C4-2B (cell line): ENCODE data around the gene TUBGCP6.

ENCODE experiments used
- CTCF ChIP-seq: fragments of 450-650 bp; conservative IDR thresholded peaks from 2 replicates; pipeline ENCODE4 v1.5.1; 2017; ENCODE audit warnings: mild to moderate bottlenecking
- ZFX ChIP-seq: fragments of 450-650 bp; IDR thresholded peaks from 2 replicates; pipeline ENCODE4 v1.6.1; 2017

DNA sequence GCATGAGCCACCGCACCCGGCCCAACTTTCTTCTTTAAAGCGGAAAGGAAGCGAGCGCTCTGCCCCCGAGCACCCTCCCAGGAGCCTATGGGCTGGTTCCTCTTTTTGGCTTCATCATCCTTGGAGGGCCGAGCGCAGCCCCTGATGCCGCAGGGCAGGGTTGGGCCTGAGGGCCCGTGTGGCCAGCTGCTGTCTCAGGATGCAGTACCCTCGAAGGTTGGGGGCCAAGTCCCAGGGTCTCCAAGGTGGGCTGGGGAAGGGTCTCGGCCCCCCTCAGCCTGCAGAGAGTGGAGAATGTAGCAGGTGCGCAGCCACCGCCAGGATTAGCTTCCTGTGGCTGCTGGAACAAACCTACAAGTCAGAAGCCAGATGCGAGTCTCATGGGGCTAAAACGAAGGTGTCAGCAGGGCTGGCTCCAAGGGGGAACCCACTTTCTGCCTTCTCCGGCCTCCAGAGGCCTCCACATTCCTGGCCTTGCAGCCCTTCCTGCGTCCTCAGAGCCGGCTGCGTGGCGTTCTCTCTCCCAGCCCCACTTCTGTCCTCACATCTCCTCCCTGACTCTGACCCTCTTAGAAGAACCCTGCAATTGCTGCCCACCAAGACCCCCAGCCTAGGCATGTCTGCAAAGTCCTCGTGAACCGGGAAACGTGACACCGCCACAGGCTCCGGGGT, 71.4 kb downstream of the TUBGCP6 start:
- no peak for TF ChIP-seq CTCF
- no peak for TF ChIP-seq ZFX
